ENCODE results near the gene DLGAP4.

Gene DLGAP4

DNA sequence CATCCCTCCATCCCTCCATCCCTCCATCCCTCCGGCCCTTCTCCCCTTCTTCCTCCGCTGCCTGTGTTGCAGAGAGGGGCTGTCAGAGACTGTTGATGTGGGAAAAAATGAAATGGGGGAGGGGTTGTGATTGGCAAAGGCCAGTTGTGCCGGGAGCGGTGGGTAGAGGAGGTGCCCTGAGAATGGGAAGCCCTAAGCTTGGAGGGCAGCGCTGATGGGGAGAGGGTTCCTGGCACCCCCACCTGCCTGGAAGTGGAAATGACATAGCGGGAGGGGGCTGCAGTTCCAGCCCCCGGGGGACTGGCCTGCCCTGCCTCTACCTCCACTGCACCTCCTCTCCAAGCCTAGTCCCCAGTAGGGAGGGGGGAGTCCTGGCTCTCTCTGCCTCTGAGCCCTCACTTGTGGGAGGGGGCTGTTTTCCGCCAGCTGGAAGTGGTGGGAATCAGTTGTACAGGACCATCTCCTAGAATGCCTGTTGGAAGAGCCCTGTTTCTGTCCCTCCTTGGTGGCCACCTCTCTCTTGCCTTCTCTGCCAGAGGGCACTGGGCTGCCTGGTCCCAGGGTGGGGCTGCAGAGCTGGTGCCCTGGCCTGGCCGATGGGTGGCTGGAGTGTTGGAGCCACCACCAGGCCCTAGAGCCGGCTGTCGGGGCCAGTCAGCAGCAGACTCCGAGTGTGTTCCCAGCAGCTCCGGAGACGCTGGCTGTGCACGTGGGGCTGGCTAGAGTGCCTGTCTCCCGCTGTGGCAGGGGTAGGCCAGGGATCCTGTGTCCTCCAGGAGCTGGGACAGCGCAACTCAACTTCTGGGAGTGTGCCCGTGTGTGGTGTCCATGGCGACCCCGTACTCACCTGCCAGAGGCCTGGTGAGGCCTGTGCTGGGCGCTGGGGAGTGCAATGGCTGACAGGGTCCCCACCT is 1.5 kb downstream of the DLGAP4 start:
- in situ Hi-C loops (cut with HindIII; ENCODE audit: low sequenced_read_pairs), result loop anchor here (5.0 kb wide), 1 partner anchor 75 kb away; no protein-coding TSS in a partner anchor

DNA sequence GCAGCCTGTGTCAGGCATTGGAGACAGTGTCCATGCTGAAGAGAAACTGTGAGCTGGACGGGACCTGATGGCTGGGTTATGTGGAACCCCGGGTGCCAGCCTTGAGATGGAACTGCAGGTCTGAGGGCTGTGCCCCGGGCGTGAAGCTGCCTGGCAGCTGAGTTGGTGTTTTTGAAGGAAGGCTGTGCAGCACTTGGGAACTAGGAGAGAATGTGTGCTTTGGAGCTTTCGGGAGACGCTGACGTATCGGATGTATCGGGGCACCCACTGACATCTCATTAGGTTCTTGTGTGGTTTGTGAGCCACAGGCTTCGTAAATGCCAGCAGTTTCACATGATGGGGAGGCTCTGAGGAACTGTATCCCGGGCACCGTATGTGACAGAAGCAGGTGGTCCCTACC is 2.2 kb downstream of the DLGAP4 start:
- in situ Hi-C loops (cut with HindIII; ENCODE audit: low sequenced_read_pairs), result loop anchor here (5.0 kb wide), 1 partner anchor 76 kb away; no protein-coding TSS in a partner anchor

DNA sequence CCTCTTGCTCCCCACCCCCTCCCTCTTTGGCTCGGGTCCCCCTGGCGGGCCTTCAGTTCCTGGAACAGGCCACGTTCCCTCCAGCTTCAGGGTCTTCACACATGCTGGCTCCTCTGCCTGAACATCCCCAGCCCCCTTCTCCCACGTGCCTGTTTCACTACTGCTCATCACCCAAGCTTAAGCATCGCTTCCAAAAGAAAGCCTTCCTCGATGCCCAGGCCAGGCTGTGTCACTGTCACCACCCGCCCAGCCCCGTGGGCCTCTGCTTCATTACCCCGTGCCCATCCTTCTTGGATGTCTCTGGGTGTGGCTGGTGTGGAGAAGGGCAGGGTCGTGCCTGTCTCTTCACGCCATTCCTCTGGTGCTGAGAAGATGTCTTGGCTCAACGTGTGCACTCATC is 2.8 kb downstream of the DLGAP4 start:
- in situ Hi-C loops (cut with HindIII; ENCODE audit: low sequenced_read_pairs), result loop anchor here (5.0 kb wide), 1 partner anchor 77 kb away; no protein-coding TSS in a partner anchor

DNA sequence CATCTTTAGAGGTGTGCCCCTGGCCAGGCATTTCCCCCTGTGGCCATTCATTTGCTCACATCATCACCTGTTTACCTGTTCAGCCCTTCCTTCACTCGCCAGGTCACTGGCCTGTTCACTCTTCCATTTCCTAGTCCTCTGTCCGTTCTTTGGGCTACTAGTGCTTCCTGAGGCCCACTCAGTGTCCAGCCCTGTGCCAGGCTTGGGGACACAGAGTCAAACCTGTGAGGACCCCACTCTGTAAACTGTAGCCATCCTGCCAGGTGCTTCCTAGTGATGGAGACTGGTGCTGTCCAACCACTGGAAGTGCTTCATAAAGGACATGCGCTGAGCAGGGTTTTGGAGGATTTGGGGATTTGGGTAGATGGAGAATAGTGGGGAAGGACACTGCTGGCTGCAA is 3.5 kb downstream of the DLGAP4 start:
- in situ Hi-C loops (cut with HindIII; ENCODE audit: low sequenced_read_pairs), result loop anchor here (5.0 kb wide), 1 partner anchor 77 kb away; no protein-coding TSS in a partner anchor

DNA sequence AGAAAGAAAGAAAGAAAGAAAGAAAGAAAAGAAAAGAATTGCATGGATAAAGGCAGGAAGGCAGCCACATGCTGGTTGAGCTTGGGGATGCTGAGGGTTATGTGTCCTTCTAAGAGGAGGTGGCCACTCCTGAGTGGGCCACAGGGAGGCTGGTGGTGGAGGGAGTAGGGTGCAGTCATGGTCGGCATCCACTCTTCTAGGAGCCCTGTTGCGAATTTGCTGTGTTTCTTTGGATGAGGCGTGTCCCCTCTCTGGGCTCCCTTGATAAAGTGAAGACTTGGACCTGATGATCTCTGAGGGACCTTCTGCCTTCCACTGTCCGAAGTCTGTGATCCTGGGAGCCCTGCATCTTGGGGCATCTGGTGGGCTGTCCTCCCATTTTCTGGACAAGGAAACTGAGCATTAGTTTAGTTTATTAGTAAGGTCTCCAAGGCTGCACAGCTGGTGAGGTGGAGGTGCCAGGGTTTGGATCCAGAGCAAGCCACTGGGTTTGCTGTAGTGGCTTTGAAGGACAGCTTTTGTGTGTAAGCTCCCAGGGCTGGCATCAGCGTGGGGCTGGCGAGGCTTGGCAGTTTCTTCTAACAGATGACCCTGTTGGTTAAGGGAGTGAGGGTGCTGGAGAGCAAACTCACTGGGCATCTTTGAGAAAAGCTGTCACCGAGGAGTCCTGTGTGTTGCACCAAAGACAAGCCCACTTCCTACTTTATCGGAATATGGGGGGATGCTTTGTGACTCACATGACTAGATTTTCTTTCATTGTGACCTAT is 4.3 kb downstream of the DLGAP4 start:
- in situ Hi-C loops (cut with HindIII; ENCODE audit: low sequenced_read_pairs), result no loop called here

DNA sequence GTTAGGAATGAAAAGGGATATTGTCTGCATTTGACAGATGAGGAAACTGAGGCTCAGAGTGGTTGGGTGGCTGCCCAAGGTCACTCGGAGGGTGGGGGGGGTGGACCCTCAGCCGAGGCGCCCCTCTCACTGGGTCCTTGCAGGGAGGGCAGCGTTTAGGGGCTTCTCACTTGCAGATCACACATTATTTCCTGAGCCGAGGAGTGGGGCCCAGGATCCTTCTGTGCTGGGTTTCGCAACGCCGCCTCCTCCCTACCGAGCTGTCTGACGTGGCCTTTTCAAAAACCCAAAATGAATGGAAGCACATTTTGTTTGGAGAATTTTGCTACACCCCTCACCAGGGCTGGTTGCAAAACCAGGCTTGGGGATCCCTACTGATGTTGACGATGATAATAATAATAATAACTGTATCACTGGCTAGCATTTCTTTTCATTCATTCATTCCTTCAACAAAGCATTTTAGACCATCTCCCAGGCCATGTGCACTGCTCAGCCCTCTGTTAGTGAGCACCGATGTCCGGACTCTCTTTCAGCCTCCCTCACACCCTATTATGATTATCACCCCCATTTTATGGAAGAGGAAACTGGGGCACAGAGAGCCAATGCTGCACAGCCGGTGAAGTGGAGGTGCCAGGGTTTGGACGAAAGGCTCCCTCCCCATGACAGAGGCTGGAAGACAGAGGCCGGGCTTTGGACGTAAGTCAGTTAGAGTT is 5.2 kb downstream of the DLGAP4 start:
- in situ Hi-C loops (cut with HindIII; ENCODE audit: low sequenced_read_pairs), result no loop called here

DNA sequence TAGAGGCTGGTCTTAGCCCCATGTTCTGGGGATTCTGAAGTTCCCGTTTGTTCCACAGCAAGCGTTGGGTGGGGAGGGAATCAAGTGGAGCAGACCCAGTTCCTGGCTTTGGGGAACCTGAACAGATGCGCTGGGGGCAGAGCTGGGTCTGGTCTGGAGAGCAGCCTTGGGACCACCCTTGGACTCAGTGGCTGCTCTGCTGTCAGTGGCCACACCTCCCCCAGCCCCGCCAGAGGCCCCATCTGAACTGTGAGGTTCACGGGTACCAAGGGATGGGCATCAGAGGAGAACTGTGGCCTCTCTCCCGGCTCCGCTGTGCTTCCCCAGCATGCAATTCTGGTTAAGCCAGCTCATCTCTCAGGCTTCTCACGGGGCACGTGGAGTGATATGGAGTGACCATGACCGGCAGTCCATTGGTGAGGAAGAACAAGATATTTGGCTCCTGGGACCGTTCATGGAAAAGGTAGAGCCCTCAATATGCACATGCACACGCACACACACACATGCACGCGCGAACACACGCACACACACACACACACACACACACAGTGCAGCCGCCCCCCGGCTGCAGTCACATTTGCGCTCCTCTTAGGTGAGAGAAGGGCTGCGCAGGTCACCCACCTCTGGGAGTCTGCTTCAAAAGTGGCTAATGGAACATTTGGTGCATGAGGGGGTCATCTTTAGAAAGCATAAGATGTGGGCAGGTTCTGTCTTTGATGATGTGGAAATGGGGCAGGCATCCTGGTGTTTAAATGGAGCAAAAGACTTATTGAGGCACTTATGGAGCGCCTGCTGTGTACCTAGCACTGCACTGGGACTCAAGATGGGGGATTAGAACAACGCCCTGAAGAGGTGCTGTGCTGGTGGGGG is 6.0 kb downstream of the DLGAP4 start:
- in situ Hi-C loops (cut with HindIII; ENCODE audit: low sequenced_read_pairs), result no loop called here

DNA sequence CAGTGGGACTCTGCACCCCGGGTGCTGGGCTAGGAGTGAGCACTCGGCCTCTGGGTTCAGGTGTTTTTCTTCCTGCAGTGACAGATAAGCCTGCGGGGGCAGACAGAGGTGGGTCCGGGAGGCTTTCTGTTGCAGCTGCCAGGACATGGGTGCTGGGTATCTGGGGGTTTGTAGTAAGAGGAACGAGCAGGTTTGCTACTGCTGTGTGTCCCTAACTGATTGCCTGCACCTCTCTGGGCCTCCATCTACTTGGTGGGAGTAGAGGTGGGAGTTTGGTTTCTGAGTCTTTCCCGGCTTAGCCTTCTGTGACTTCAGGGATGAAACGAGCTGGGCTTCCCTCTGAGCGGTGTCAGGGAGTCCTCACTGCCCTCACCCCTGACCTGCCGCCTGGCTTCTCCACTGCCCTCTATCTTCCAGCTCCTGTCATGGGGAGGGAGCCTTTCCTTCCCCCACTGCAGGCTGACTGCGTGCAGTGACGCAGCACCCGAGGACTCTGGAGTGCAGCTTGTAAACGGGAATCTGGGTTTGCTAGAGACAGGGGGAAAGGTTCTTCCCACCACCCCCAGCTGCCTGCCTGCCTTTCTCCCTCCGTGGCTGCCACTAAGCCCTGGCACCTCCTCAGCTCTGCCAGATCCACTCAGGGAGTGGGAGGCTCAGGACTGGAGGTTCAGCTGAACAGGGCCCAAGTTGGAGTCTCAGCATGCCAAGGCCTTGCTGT is 6.7 kb downstream of the DLGAP4 start:
- in situ Hi-C loops (cut with HindIII; ENCODE audit: low sequenced_read_pairs), result no loop called here

DNA sequence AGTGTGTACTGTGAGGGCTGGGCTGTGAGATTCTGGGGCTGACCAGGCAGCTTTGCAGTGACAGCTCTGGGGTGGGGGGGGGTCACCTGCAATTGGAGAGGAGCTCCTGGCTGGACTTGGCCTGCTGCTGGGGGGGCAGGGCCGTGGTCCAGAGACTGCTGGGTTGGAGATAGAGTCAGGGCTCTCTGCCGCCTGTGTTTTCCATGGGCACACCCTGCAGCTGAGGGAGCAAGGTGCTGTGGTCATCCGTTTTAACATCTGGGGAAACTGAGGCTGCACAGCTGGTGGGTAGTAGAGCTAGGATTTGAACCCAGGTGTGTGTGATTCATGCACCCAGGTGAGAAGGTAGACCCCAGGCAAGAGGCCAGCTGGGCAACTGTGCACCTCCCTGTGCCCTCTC is 7.3 kb downstream of the DLGAP4 start:
- in situ Hi-C loops (cut with HindIII; ENCODE audit: low sequenced_read_pairs), result no loop called here

DNA sequence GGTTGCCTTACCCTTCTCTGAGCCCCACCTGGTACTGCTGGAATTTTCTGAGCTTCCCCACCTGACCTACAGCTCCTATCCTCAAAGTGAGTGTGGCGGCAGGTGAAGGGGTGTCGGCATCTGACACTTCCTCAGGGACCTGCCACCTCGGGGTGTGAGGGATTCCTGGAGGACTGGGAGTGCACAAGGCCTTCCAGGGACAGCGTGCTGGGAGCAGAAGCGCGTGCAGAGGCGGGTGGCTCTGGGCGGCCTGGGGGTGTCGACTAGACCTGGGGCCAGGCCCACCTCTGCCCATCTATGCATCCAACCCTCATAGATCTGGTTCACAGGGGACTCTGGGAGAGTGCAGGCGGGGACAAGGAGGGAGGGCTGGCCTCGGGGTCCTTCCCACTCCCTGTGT is 7.8 kb downstream of the DLGAP4 start:
- in situ Hi-C loops (cut with HindIII; ENCODE audit: low sequenced_read_pairs), result no loop called here

DNA sequence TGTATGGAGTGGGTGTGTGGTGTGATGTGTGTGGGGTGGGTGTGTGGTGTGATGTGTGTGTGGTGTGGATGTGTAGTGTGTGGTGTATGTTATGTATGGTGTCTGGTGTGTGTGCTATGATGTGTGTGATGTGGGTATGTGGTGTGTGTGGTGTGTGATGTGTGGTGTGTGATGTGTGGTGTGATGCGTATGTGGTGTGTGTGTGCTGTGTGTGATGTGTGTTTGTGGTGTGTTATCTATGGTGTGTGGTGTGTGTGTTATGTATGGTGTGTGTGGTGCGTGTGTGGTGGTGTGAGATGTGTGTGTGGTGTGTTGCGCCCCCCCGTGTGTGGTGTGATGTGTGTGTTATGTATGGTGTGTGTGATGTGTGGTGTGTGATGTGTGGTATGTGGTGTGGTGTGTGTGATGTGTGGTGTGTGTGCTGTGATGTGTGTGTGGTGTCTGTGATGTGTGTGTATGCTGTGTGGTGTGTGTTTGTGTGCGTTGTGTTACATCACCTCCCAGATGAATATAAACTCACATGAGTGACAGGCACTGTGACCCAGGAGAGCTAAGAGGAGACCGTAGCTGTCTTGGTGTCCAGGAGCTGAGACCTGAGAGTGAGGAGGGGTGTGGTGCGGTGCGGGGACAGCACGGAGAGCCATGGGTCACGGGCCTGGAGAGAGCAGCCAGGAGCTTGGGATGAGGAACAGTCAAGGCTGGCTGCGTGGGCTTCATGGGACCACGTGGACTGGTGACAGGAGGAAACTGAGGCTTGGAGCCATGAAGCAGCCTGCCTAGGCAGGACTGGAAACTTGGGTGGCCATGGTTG is 8.8 kb downstream of the DLGAP4 start:
- in situ Hi-C loops (cut with HindIII; ENCODE audit: low sequenced_read_pairs), result no loop called here

DNA sequence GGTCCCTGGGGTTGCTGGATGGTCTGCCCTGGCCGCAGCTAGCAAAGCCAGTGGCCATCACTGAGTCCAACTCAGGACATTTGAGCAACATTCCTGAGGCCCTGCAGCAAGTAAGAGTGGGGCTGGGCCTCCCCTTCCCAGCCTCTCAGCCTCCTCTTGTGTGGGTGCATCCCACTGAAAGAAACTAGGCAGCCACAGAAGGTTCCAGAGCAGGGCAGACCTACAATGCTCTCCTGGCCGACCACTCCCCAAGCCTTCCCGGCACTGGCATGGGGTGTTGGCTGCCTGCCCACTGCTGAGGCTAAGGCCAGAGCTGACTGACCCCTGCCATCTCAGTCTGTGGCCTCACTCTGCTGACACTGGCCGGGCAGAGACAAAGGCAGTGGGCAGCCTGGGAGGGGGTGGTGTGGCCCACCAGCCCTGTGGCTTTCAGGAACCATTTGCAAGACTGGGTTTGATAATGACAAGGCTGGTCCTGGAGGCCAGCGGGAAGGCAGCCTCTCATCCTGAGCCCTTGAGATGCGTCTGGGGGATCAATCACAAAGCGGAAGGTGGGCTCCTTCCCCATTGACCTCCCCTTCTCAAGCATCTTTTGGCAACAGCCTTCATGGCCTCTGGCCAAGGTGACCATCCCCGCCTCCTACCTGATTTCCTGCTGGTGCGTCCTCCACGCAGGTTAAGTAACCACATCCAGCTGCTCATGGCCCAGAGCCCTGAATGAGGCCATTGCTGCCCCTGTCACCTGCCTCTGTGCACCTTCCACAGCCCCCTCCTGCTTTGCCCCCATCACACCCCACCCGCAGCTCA is 9.6 kb downstream of the DLGAP4 start:
- in situ Hi-C loops (cut with HindIII; ENCODE audit: low sequenced_read_pairs), result no loop called here

DNA sequence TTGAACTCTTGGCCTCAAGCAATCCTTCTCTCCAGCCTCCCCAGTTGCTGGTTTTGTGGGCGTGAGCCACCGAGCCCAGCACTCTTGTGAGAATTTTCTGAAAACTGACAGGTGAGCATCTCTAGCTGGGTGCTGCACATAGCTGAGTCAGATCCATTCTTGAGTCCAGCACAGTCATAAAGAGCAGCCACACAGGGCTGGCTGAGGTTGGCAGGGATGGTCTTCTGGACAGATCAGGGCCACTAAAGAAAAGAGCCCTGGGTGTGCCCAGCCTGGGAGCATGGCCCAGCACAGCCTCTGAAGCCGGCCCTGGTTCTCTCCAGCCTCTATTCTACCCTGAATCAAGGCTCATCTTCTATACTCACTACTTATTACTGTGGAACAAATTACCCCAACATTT is 11.5 kb downstream of the DLGAP4 start:
- in situ Hi-C loops (cut with HindIII; ENCODE audit: low sequenced_read_pairs), result no loop called here

DNA sequence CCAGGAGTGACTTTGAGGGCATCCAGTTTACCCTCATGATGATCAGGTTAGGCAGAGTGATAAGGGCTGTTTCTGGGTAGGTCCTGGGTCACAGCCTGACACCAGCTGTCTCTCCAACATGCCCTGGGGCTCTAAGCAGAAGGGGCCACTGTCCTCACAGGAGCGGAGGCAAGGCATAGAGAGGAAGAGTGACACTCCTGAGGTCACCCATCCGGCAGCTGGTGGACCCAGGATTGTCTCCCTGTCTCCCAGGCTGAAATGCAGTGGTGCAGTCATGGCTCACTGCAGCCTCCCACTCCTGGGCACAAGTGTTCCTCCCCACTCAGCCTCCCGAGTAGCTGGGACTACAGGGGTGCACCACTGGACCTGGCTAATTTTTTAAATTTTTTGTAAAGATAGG is 12.0 kb downstream of the DLGAP4 start:
- in situ Hi-C loops (cut with HindIII; ENCODE audit: low sequenced_read_pairs), result no loop called here

DNA sequence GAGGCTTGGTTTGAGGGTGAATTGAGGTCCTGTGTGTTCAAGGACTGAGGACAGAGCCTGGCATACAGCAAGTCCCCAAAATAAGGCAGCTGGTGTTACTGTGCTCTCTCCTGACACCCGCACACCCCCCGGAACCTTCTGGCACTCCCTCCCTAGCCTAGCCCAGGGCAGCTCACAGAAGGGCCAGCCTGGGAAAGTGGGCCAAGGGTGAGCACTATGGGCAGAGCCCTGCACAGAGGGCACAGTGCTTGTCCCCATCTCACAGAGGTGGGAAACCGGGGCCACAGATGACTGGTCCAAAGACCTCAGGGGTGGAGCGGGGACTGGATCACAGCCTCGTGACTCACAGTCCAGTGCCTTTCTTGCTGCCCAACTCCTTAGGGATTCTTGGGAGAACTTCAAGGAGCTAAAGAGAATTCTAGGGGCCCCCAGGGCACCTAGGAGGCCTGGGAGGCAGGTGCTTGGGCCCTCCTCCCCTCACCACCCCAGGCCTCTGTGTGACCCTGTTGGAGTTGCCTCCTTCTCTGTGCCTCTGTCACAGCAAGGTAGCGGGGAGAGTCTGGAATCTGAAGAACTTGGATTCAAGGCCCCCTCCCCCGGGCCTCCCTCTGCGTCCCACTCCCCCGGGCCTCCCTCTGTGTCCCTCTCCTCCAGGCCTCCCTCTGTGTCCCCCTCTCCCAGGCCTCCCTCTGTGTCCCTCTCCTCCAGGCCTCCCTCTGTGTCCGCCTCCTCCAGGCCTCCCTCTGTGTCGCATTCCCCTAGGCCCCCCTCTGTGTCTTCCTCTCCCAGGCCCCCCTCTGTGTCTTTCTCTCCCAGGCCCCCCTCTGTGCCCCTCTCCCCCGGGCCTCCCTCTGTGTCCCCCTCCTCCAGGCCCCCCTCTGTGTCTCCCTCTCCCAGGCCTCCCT is 13.5 kb downstream of the DLGAP4 start:
- in situ Hi-C loops (cut with HindIII; ENCODE audit: low sequenced_read_pairs), result no loop called here

DNA sequence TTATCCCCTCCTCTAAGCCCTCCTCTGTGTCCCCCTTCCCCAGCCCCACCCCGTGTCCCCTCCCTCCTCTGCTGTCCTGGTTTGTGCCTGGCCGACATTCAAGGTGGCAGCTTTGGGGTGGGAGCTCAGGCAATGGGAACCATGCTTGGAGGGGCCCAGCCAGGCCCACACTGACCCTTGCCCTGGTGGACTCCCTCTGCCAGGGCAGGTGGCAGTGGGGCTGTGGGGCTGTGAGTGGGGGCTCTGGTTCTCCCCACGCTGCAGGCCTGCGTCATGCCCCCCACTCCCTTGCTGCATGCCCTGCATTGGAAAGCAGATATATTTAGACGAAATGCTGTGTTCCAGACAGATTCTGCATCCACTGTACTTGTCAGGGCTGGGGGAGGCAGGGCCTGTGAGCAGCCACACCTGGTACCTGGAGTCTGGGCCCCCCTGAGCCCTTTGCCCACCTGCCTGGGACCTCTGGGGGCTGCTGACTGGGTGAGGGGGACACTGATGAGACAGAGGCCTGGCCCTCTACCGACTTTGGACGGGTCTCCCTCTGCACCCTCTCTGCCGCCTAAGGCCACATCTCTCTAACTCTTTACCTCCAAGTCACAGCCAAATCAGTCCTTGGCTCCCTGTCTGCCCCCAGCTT is 14.2 kb downstream of the DLGAP4 start:
- in situ Hi-C loops (cut with HindIII; ENCODE audit: low sequenced_read_pairs), result no loop called here
